HCT116 (cell line): ENCODE measurements around the gene ZNF208. TPM values are rescaled to one million over a fixed set of nuclear protein-coding genes. Genes with fewer than 3 reads are reported as not detected.

Experiments used
- ATAC-seq: fragments of 200-7000 bp; cut with Tn5 transposase; 2 replicates; pipeline ENCODE4 v1.9.1; 2020; ENCODE audit warnings: mild to moderate bottlenecking, moderate library complexity
- BruUV-seq: library from RNA; stranded (reverse); fragments of 400-500 nt; replicated peaks from 2 replicates; lab custom pipeline; 2021; lab: Mats Ljungman, UMichigan
- CTCF ChIA-PET: fragments of 300-600 bp; sonication (Branson Sonifier 250); formaldehyde crosslinking; loops from one replicate; lab custom pipeline; 2021; ENCODE audit warnings: antibody characterized with exemption; lab: Charles Lee
- POLR2A ChIA-PET: fragments of 300-600, 350-600 bp; sonication (Branson Sonifier 250); formaldehyde crosslinking; loops from one replicate; lab custom pipeline; 2021; ENCODE audit warnings: antibody characterized with exemption; lab: Charles Lee
- RAD21 ChIA-PET, 2 experiments: fragments of 300-600 bp; sonication (Branson Sonifier 250); formaldehyde crosslinking; loops; one replicate each; lab custom pipeline; 2023; ENCODE audit warnings: low total read pairs in 2 of 2; ENCODE audit not compliant: uncharacterized antibody in 2 of 2, unreplicated experiment in 2 of 2, low non-redundant PET in 1 of 2; lab: Charles Lee
- DNase-seq: peaks from one replicate; pipeline ENCODE4 v3.0.0-alpha.2; 2010; ENCODE audit warnings: low read depth, low spot score
- H2AFZ ChIP-seq: fragments of 200-600 bp; shearing (Covaris generic), sonication (generic); 2 replicates; pipeline ENCODE4 v1.6.1; 2017; ENCODE audit warnings: low read depth, mixed run types, mixed read lengths, antibody characterized with exemption, low read length; ENCODE audit not compliant: poor library complexity, severe bottlenecking
- H3K27ac ChIP-seq: 2 replicates; pipeline ENCODE4 v1.5.1; 2012; ENCODE audit warnings: low read depth, low read length
- H3K27me3 ChIP-seq: fragments of 200-600 bp; sonication (generic); 2 replicates; pipeline ENCODE4 v1.6.1; 2016; ENCODE audit warnings: mixed run types, low read length, mixed read lengths; ENCODE audit not compliant: insufficient read depth
- H3K36me3 ChIP-seq, 2 experiments: fragments of 200-500 bp in 1 of 2; fragments of 200-600 bp in 1 of 2; sonication (Bioruptor generic) in 1 of 2; sonication (generic) in 1 of 2; 2 replicates each; pipeline versions ENCODE4 v1.5.1 to v1.6.1; 2014 to 2016; ENCODE audit warnings: low read length in 2 of 2, inconsistent platforms in 1 of 2, mixed read lengths in 1 of 2, mixed run types in 1 of 2; ENCODE audit not compliant: insufficient read depth in 2 of 2, control insufficient read depth in 1 of 2
- H3K4me1 ChIP-seq, 2 experiments: fragments of 200-600 bp in 1 of 2; sonication (generic) in 1 of 2; 2 replicates each; pipeline versions ENCODE4 v1.5.1 to v1.6.1; 2012 to 2017; ENCODE audit warnings: low read length in 2 of 2, inconsistent platforms in 1 of 2, mild to moderate bottlenecking in 1 of 2, mixed read lengths in 1 of 2, mixed run types in 1 of 2, moderate library complexity in 1 of 2; ENCODE audit not compliant: insufficient read depth in 2 of 2, control insufficient read depth in 1 of 2
- H3K4me2 ChIP-seq: fragments of 200-600 bp; sonication (generic); 2 replicates; pipeline ENCODE4 v1.6.1; 2017; ENCODE audit warnings: mixed run types, low read length, mixed read lengths
- H3K4me3 ChIP-seq, 2 experiments: fragments of 200-600 bp in 1 of 2; sonication (generic) in 1 of 2; replicated peaks in 1 of 2; 2 replicates each; pipeline ENCODE4 v1.5.1; 2011 to 2016; ENCODE audit warnings: low read length in 2 of 2, control low read depth in 1 of 2, low read depth in 1 of 2, mild to moderate bottlenecking in 1 of 2, mixed read lengths in 1 of 2, mixed run types in 1 of 2
- H3K79me2 ChIP-seq: fragments of 200-600 bp; sonication (generic); 2 replicates; pipeline ENCODE4 v1.6.1; 2017; ENCODE audit warnings: mild to moderate bottlenecking, mixed run types, low read length, moderate library complexity, mixed read lengths; ENCODE audit not compliant: insufficient read depth
- H3K9ac ChIP-seq: fragments of 200-600 bp; sonication (generic); 2 replicates; pipeline ENCODE4 v1.6.1; 2016; ENCODE audit warnings: low read length, mixed read lengths
- H3K9me2 ChIP-seq: fragments of 200-600 bp; sonication (generic), shearing (Covaris generic); 2 replicates; pipeline ENCODE4 v1.6.1; 2017; ENCODE audit warnings: mixed run types, mild to moderate bottlenecking, moderate library complexity; ENCODE audit not compliant: insufficient read depth
- H3K9me3 ChIP-seq, 2 experiments: fragments of 200-500 bp in 1 of 2; fragments of 200-600 bp in 1 of 2; sonication (Bioruptor generic) in 1 of 2; sonication (generic) in 1 of 2; 2 replicates each; pipeline ENCODE4 v1.6.1; 2014 to 2017; ENCODE audit warnings: low read length in 2 of 2, mixed read lengths in 2 of 2, inconsistent platforms in 1 of 2, low read depth in 1 of 2, mild to moderate bottlenecking in 1 of 2, mixed run types in 1 of 2, moderate library complexity in 1 of 2; ENCODE audit not compliant: control insufficient read depth in 1 of 2, insufficient read depth in 1 of 2
- H4K20me1 ChIP-seq: fragments of 200-600 bp; sonication (generic), shearing (Covaris generic); 2 replicates; pipeline ENCODE4 v1.6.1; 2017; ENCODE audit warnings: mixed run types, mild to moderate bottlenecking, moderate library complexity; ENCODE audit not compliant: insufficient read depth
- EGR1 ChIP-seq: IDR thresholded peaks from 2 replicates; pipeline ENCODE4 v1.6.1; 2012; ENCODE audit warnings: low read depth
- ELF1 ChIP-seq: IDR thresholded peaks from 2 replicates; pipeline ENCODE4 v1.6.1; 2012; ENCODE audit warnings: low read depth, borderline replicate concordance
- EZH2 ChIP-seq: fragments of 200-600 bp; sonication (generic); IDR thresholded peaks from 2 replicates; pipeline ENCODE4 v1.6.1; 2017; ENCODE audit warnings: antibody characterized with exemption, mixed run types
- EZH2phosphoT487 ChIP-seq: fragments of 200-600 bp; IDR thresholded peaks from 2 replicates; pipeline ENCODE4 v1.6.1; 2018; ENCODE audit warnings: antibody characterized with exemption, borderline replicate concordance
- FOSL1 ChIP-seq: IDR thresholded peaks from 2 replicates; pipeline ENCODE4 v1.6.1; 2012; ENCODE audit warnings: low read depth
- JUND ChIP-seq: IDR thresholded peaks from 2 replicates; pipeline ENCODE4 v1.6.1; 2012
- MAX ChIP-seq: IDR thresholded peaks from 2 replicates; pipeline ENCODE4 v1.6.1; 2012
- POLR2A ChIP-seq: IDR thresholded peaks from 2 replicates; pipeline ENCODE4 v1.7.0; 2011; ENCODE audit warnings: borderline replicate concordance; ENCODE audit not compliant: insufficient read depth, insufficient read length; ENCODE audit errors: extremely low read depth
- RAD21 ChIP-seq: IDR thresholded peaks from 2 replicates; pipeline ENCODE4 v1.6.1; 2012; ENCODE audit warnings: low read depth, mild to moderate bottlenecking
- REST ChIP-seq: IDR thresholded peaks from 2 replicates; pipeline ENCODE4 v1.6.1; 2012; ENCODE audit warnings: low read depth
- SIN3A ChIP-seq: IDR thresholded peaks from 2 replicates; pipeline ENCODE4 v1.6.1; 2012; ENCODE audit warnings: low read depth
- SP1 ChIP-seq: IDR thresholded peaks from 2 replicates; pipeline ENCODE4 v1.6.1; 2012; ENCODE audit warnings: low read depth
- SRF ChIP-seq: IDR thresholded peaks from 2 replicates; pipeline ENCODE4 v1.6.1; 2012; ENCODE audit warnings: low read depth
- ZBTB33 ChIP-seq: IDR thresholded peaks from 2 replicates; pipeline ENCODE4 v1.6.1; 2011; ENCODE audit warnings: mild to moderate bottlenecking, low read length, moderate library complexity; ENCODE audit not compliant: insufficient replicate concordance; ENCODE audit errors: extremely low read depth
- ZFX ChIP-seq: fragments of 450-650 bp; IDR thresholded peaks from 2 replicates; pipeline ENCODE4 v1.6.1; 2017
- ZNF274 ChIP-seq: fragments of 200-500 bp; sonication (Bioruptor generic); IDR thresholded peaks from 2 replicates; pipeline ENCODE4 v1.6.1; 2014; ENCODE audit warnings: mild to moderate bottlenecking, low read depth, low read length, inconsistent platforms
- intact Hi-C: fragments of 100-400 bp; cut with micrococcal nuclease; formaldehyde crosslinking; loops from 2 replicates; pipeline ENCODE4 v1.10.0; 2022
- total RNA-seq: library from RNA; stranded (reverse); gene quantifications from one replicate; pipeline ENCODE4 v1.2.1, GENCODE V29; 2021; ENCODE audit not compliant: unreplicated experiment

Gene ZNF208
- total RNA-seq, 1 experiment from 2014 or later, result not detected

- BruUV-seq, result no TSS peak
- DNase-seq (no peak), ATAC-seq (no peak)
- POLR2A ChIA-PET, result no interaction called here
- RAD21 ChIA-PET, result no interaction called here
- no peaks in the 10 kb centered on the region for H3K27me3 ChIP-seq
- CTCF ChIA-PET, result no interaction called here
- no peaks in the 10 kb centered on the region for H3K4me1 ChIP-seq
- no peaks in the 10 kb centered on the region for H4K20me1 ChIP-seq
- H3K36me3 ChIP-seq, result no peaks in the 10 kb centered on the region
- H3K9ac ChIP-seq, result no peak overlapping the region
- H3K9me2 ChIP-seq, result no peaks in the 10 kb centered on the region
- TF ChIP-seq REST, result no peak
- no peak for TF ChIP-seq ELF1
- TF ChIP-seq ZNF274, result no peak
- TF ChIP-seq EGR1, result no peak
- TF ChIP-seq RAD21, result no peak
- TF ChIP-seq SIN3A, result no peak
- TF ChIP-seq ZFX, result no peak
- TF ChIP-seq POLR2A, result no peak
- no peak for TF ChIP-seq JUND
- no peak for TF ChIP-seq SRF
- TF ChIP-seq MAX, result no peak
- no peak for TF ChIP-seq EZH2
- TF ChIP-seq ZBTB33, result no peak
- TF ChIP-seq FOSL1, result no peak
- TF ChIP-seq SP1, result no peak
- no peak for TF ChIP-seq EZH2phosphoT487
- TF ChIP-seq, all 23 proteins: peak for 0
- Histone ChIP-seq H3K4me3 (no peak overlapping the region), H3K4me2 (no peak overlapping the region), H3K79me2 (no peaks in the 10 kb centered on the region), H3K9me3 (peaks cover 4 to 13% of the 10 kb centered on the region in 2 experiments; a peak in 2 of 4 replicates), H2AFZ (no peak overlapping the region), H3K27ac (no peak overlapping the region)
- intact Hi-C loops, result no loop called here
Measured at GRCh38 chr19:22030680-22031079, 19.9 kb upstream of the ZNF208 start.
